ENCODE results near the gene CLHC1. TPM values are rescaled to one million over a fixed set of nuclear protein-coding genes. Genes with fewer than 3 reads are reported as not detected.
A peak's percentile ranks its signal among the peaks of the same experiment; 100 is the strongest.

CLHC1 gene
- total RNA-seq, 1 donor: 14.5 TPM

GRCh38 chr2:55159037-55159651 lies 72.9 kb downstream of the CLHC1 start:
- H3K79me2 ChIP-seq (ENCODE audit: insufficient read depth, low read length): peaks cover 3% of the 10 kb centered on the region
- H3K36me3 ChIP-seq (ENCODE audit: insufficient read depth, low read length): no peaks in the 10 kb centered on the region
- DNase-seq (ENCODE audit: insufficient read length, low spot score, missing footprints): no peak
- no peak for TF ChIP-seq CTCF (IDR thresholded peaks at IDR 0.05; ENCODE audit: extremely low read depth, low read depth, low read length)
- H3K4me2 ChIP-seq (ENCODE audit: insufficient read depth, low read length): no peak overlapping the region
- H2AFZ ChIP-seq (ENCODE audit: low read length): no peak overlapping the region
- H3K4me3 ChIP-seq (ENCODE audit: insufficient read depth, low read length): no peak overlapping the region
- no peaks in the 10 kb centered on the region for H3K9me3 ChIP-seq (ENCODE audit: low read depth, low read length)
- peaks cover 71% of the 10 kb centered on the region for H3K4me1 ChIP-seq (ENCODE audit: insufficient read depth, low read length)
- no peaks in the 10 kb centered on the region for H3K27me3 ChIP-seq (ENCODE audit: insufficient read depth, low read length)
- H3K27ac ChIP-seq (ENCODE audit: low read depth, low read length): no peak overlapping the region
- H4K20me1 ChIP-seq (ENCODE audit: insufficient read depth, low read length): no peaks in the 10 kb centered on the region

GRCh38 chr2:55158111-55158814 lies 73.8 kb downstream of the CLHC1 start:
- Histone ChIP-seq H3K4me1 (ENCODE audit: insufficient read depth, low read length) (peaks cover 68% of the 10 kb centered on the region), H4K20me1 (ENCODE audit: insufficient read depth, low read length) (no peaks in the 10 kb centered on the region), H2AFZ (ENCODE audit: low read length) (no peak overlapping the region), H3K79me2 (ENCODE audit: insufficient read depth, low read length) (peaks cover 3% of the 10 kb centered on the region), H3K4me2 (ENCODE audit: insufficient read depth, low read length) (peak overlapping the region; percentile 21), H3K27ac (ENCODE audit: low read depth, low read length) (peak overlapping the region; percentile 82), H3K36me3 (ENCODE audit: insufficient read depth, low read length) (no peaks in the 10 kb centered on the region), H3K4me3 (ENCODE audit: insufficient read depth, low read length) (no peak overlapping the region), H3K27me3 (ENCODE audit: insufficient read depth, low read length) (no peaks in the 10 kb centered on the region), H3K9me3 (ENCODE audit: low read depth, low read length) (no peaks in the 10 kb centered on the region)
- DNase-seq (ENCODE audit: insufficient read length, low spot score, missing footprints): no peak
- no peak for TF ChIP-seq CTCF (IDR thresholded peaks at IDR 0.05; ENCODE audit: extremely low read depth, low read depth, low read length)

- Histone ChIP-seq H3K79me2 (ENCODE audit: insufficient read depth, low read length) (no peaks in the 10 kb centered on the region), H2AFZ (ENCODE audit: low read length) (no peak overlapping the region), H3K27ac (ENCODE audit: low read depth, low read length) (peak overlapping the region; percentile 82), H3K27me3 (ENCODE audit: insufficient read depth, low read length) (no peaks in the 10 kb centered on the region), H3K4me1 (ENCODE audit: insufficient read depth, low read length) (peaks cover 60% of the 10 kb centered on the region), H3K4me2 (ENCODE audit: insufficient read depth, low read length) (peak overlapping the region; percentile 21), H3K4me3 (ENCODE audit: insufficient read depth, low read length) (no peak overlapping the region), H3K36me3 (ENCODE audit: insufficient read depth, low read length) (no peaks in the 10 kb centered on the region), H4K20me1 (ENCODE audit: insufficient read depth, low read length) (no peaks in the 10 kb centered on the region), H3K9me3 (ENCODE audit: low read depth, low read length) (no peaks in the 10 kb centered on the region)
- TF ChIP-seq CTCF (IDR thresholded peaks at IDR 0.05; ENCODE audit: extremely low read depth, low read depth, low read length): peak; percentile 33
- peak; percentile 91 for DNase-seq (ENCODE audit: insufficient read length, low spot score, missing footprints)
These were observed 74.6 kb downstream of the CLHC1 start for GRCh38 chr2:55157474-55157884.

GRCh38 chr2:55156984-55157383 lies 75.1 kb downstream of the CLHC1 start:
- Histone ChIP-seq H3K27me3 (ENCODE audit: insufficient read depth, low read length) (no peaks in the 10 kb centered on the region), H3K4me2 (ENCODE audit: insufficient read depth, low read length) (peak overlapping the region; percentile 37), H3K79me2 (ENCODE audit: insufficient read depth, low read length) (no peaks in the 10 kb centered on the region), H3K27ac (ENCODE audit: low read depth, low read length) (peak overlapping the region; percentile 82), H4K20me1 (ENCODE audit: insufficient read depth, low read length) (no peaks in the 10 kb centered on the region), H2AFZ (ENCODE audit: low read length) (no peak overlapping the region), H3K9me3 (ENCODE audit: low read depth, low read length) (no peaks in the 10 kb centered on the region), H3K4me3 (ENCODE audit: insufficient read depth, low read length) (no peak overlapping the region), H3K4me1 (ENCODE audit: insufficient read depth, low read length) (peaks cover 63% of the 10 kb centered on the region), H3K36me3 (ENCODE audit: insufficient read depth, low read length) (no peaks in the 10 kb centered on the region)
- no peak for TF ChIP-seq CTCF (IDR thresholded peaks at IDR 0.05; ENCODE audit: extremely low read depth, low read depth, low read length)
- DNase-seq (ENCODE audit: insufficient read length, low spot score, missing footprints): no peak
